Dermis microvascular lymphatic vessel endothelial cell (primary cell): Measurements from ENCODE around the gene NBAS. TPM values are rescaled to one million over a fixed set of nuclear protein-coding genes. Genes with fewer than 3 reads are reported as not detected.
"Not testable (repeated sequence)": the region's sequence is repeated elsewhere in the genome, so short reads cannot be mapped to it uniquely, and the experiment has no call there.

Experiments used
- DNase-seq, 2 donors: peaks; one replicate each; pipeline versions ENCODE4 v3.0.0 to v3.0.0-alpha.2; 2010; ENCODE audit warnings: low read depth in 2 of 2
- total RNA-seq: library from RNA; depleted of rRNA; stranded (reverse); fragments of >200 nt; gene quantifications from 2 replicates; pipeline ENCODE4 v1.2.1, GENCODE V29; 2014

NBAS gene
- total RNA-seq, 1 donor from 2014 or later = 69.8 TPM

GRCh38 chr2:15265889-15266288, 295.2 kb downstream of the NBAS start:
- DNase-seq = no peak

- no peak for DNase-seq
Observed at GRCh38 chr2:15263976-15264685, 297.0 kb downstream of the NBAS start.

GRCh38 chr2:15262792-15263191, 298.3 kb downstream of the NBAS start:
- no peak for DNase-seq

- no peak for DNase-seq
Observed at GRCh38 chr2:15260835-15261234, 300.3 kb downstream of the NBAS start.

GRCh38 chr2:15260196-15260595, 300.9 kb downstream of the NBAS start:
- no peak for DNase-seq

GRCh38 chr2:15259356-15259756, 301.8 kb downstream of the NBAS start:
- no peak for DNase-seq

- not testable (repeated sequence) for DNase-seq
Observed at GRCh38 chr2:15258385-15258784, 302.7 kb downstream of the NBAS start.

- DNase-seq = no peak
Observed at GRCh38 chr2:15253835-15254286, 307.3 kb downstream of the NBAS start.

GRCh38 chr2:15253247-15253646, 307.9 kb downstream of the NBAS start:
- DNase-seq = no peak

- DNase-seq = no peak
Observed at GRCh38 chr2:15251753-15252152, 309.4 kb downstream of the NBAS start.

- not testable (repeated sequence) for DNase-seq
Observed at GRCh38 chr2:15250946-15251345, 310.2 kb downstream of the NBAS start.

GRCh38 chr2:15246870-15247269, 314.3 kb downstream of the NBAS start:
- DNase-seq = no peak

- DNase-seq = peak in 1 of 2 donors; percentile 37
Observed at GRCh38 chr2:15243762-15244161, 317.4 kb downstream of the NBAS start.

- no peak for DNase-seq
Observed at GRCh38 chr2:15242936-15243461, 318.1 kb downstream of the NBAS start.

- DNase-seq = no peak
Observed at GRCh38 chr2:15241929-15242328, 319.2 kb downstream of the NBAS start.

GRCh38 chr2:15241201-15241600, 319.9 kb downstream of the NBAS start:
- peak; percentile 12 to 83 for DNase-seq

- no peak for DNase-seq
Observed at GRCh38 chr2:15238028-15238427, 323.1 kb downstream of the NBAS start.

GRCh38 chr2:15230599-15231192, 330.4 kb downstream of the NBAS start:
- no peak for DNase-seq

- DNase-seq = no peak
Observed at GRCh38 chr2:15226661-15227060, 334.5 kb downstream of the NBAS start.

GRCh38 chr2:15225131-15225530, 336.0 kb downstream of the NBAS start:
- DNase-seq = no peak

GRCh38 chr2:15224641-15225040, 336.5 kb downstream of the NBAS start:
- DNase-seq = no peak

GRCh38 chr2:15223887-15224286, 337.2 kb downstream of the NBAS start:
- DNase-seq = peak; percentile 85 to 96

GRCh38 chr2:15222856-15223255, 338.3 kb downstream of the NBAS start:
- DNase-seq = peak in 1 of 2 donors; percentile 32
